H1 (cell line): ENCODE data around the gene ZNF282. TPM values are rescaled to one million over a fixed set of nuclear protein-coding genes. Genes with fewer than 3 reads are reported as not detected.

ENCODE experiments used
- CTCF ChIA-PET: fragments of 300-600 bp; sonication (Branson Sonifier 250); formaldehyde crosslinking; loops from one replicate; lab custom pipeline; 2021; ENCODE audit not compliant: partially characterized antibody; lab: Charles Lee
- POLR2A ChIA-PET: fragments of 300-600 bp; sonication (Branson Sonifier 250); formaldehyde crosslinking; loops from one replicate; lab custom pipeline; 2021; ENCODE audit warnings: inconsistent platforms; ENCODE audit not compliant: partially characterized antibody; lab: Charles Lee
- DNase-seq, 2 experiments: peaks; one replicate each; pipeline versions ENCODE4 v3.0.0 to v3.0.0-alpha.2; 2010 to 2022; ENCODE audit warnings: low spot score in 2 of 2, low read depth in 1 of 2, mixed read lengths in 1 of 2
- FAIRE-seq: peaks from 2 replicates; lab custom pipeline; 2011; peaks lifted over from hg19 to GRCh38; lab: Jason Lieb, UNC
- H2AFZ ChIP-seq: 2 replicates; pipeline ENCODE4 v1.8.1; 2012; ENCODE audit warnings: low read length, inconsistent platforms
- H2AK5ac ChIP-seq: 2 replicates; pipeline ENCODE4 v1.6.1; 2013; ENCODE audit warnings: low read depth, low read length
- H2BK120ac ChIP-seq: replicated peaks from 2 replicates; pipeline ENCODE3; 2013; ENCODE audit warnings: low read depth, low read length, inconsistent platforms
- H2BK12ac ChIP-seq: 2 replicates; pipeline ENCODE4 v1.6.1; 2013; ENCODE audit warnings: low read depth, low read length
- H2BK15ac ChIP-seq: 2 replicates; pipeline ENCODE4 v1.6.1; 2013; ENCODE audit warnings: low read length
- H2BK20ac ChIP-seq: 2 replicates; pipeline ENCODE4 v1.6.1; 2013; ENCODE audit warnings: low read length
- H2BK5ac ChIP-seq: 2 replicates; pipeline ENCODE4 v1.6.1; 2013; ENCODE audit warnings: low read depth, low read length
- H3K14ac ChIP-seq: 2 replicates; pipeline ENCODE4 v1.6.1; 2013; ENCODE audit warnings: inconsistent platforms; ENCODE audit not compliant: insufficient read length
- H3K18ac ChIP-seq: 2 replicates; pipeline ENCODE4 v1.6.1; 2013; ENCODE audit warnings: low read length; ENCODE audit errors: extremely low read depth
- H3K23ac ChIP-seq: 2 replicates; pipeline ENCODE4 v1.6.1; 2013; ENCODE audit warnings: inconsistent platforms; ENCODE audit not compliant: insufficient read length
- H3K23me2 ChIP-seq: 2 replicates; pipeline ENCODE4 v1.6.1; 2013; ENCODE audit warnings: low read depth, low read length
- H3K27ac ChIP-seq: 2 replicates; pipeline ENCODE4 v1.6.1; 2011; ENCODE audit warnings: low read depth, low read length, inconsistent platforms
- H3K27me3 ChIP-seq, 4 experiments: replicated peaks in 1 of 4; 1 replicate in 1 of 4; 2 replicates in 3 of 4; pipeline versions ENCODE4 v1.6.1 to v1.8.1; 2011 to 2013; ENCODE audit warnings: low read length in 3 of 4, mild to moderate bottlenecking in 3 of 4, inconsistent platforms in 2 of 4, mixed read lengths in 2 of 4, moderate library complexity in 1 of 4; ENCODE audit not compliant: control insufficient read depth in 3 of 4, insufficient read depth in 3 of 4; ENCODE audit errors: extremely low read depth in 1 of 4
- H3K36me3 ChIP-seq, 4 experiments: 2 replicates each; pipeline versions ENCODE4 v1.6.1 to v1.8.1; 2011 to 2013; ENCODE audit warnings: mild to moderate bottlenecking in 4 of 4, low read length in 3 of 4, moderate library complexity in 2 of 4, control low read depth in 1 of 4, inconsistent platforms in 1 of 4; ENCODE audit not compliant: insufficient read depth in 4 of 4, control insufficient read depth in 2 of 4
- H3K4ac ChIP-seq: replicated peaks from 2 replicates; pipeline ENCODE3; 2013; ENCODE audit warnings: low read length, low read depth, mixed read lengths, inconsistent platforms; ENCODE audit not compliant: insufficient read length
- H3K4me1 ChIP-seq, 4 experiments: replicated peaks in 1 of 4; 1 replicate in 1 of 4; 2 replicates in 3 of 4; pipeline versions ENCODE4 v1.6.1 to v1.8.1; 2011 to 2013; ENCODE audit warnings: low read length in 3 of 4, inconsistent platforms in 2 of 4, mixed read lengths in 1 of 4; ENCODE audit not compliant: insufficient read depth in 4 of 4, control insufficient read depth in 3 of 4
- H3K4me2 ChIP-seq, 2 experiments: 2 replicates each; pipeline versions ENCODE4 v1.6.1 to v1.8.1; 2011 to 2013; ENCODE audit warnings: low read depth in 2 of 2, low read length in 2 of 2, control low read depth in 1 of 2, inconsistent platforms in 1 of 2, mild to moderate bottlenecking in 1 of 2; ENCODE audit not compliant: insufficient read depth in 1 of 2
- H3K4me3 ChIP-seq, 4 experiments: fragments of 200-600, 300-600 bp in 1 of 4; sonication (generic), shearing (Covaris generic), sonication (Bioruptor Twin) in 1 of 4; 2 replicates each; pipeline versions ENCODE4 v1.5.1 to v1.8.1; 2011 to 2016; ENCODE audit warnings: low read length in 4 of 4, low read depth in 3 of 4, control low read depth in 2 of 4, inconsistent platforms in 2 of 4, mild to moderate bottlenecking in 2 of 4, mixed read lengths in 1 of 4, moderate library complexity in 1 of 4; ENCODE audit not compliant: insufficient read depth in 2 of 4; ENCODE audit errors: extremely low read depth in 1 of 4
- H3K56ac ChIP-seq: replicated peaks from 2 replicates; pipeline ENCODE3; 2013; ENCODE audit warnings: low read depth, mild to moderate bottlenecking, mixed read lengths, low read length, inconsistent platforms; ENCODE audit not compliant: insufficient read length
- H3K79me1 ChIP-seq: 2 replicates; pipeline ENCODE4 v1.6.1; 2013; ENCODE audit warnings: low read depth, low read length, control low read depth
- H3K79me2 ChIP-seq, 2 experiments: 2 replicates each; pipeline versions ENCODE4 v1.6.1 to v1.8.1; 2012 to 2013; ENCODE audit warnings: low read length in 2 of 2, mild to moderate bottlenecking in 2 of 2, inconsistent platforms in 1 of 2; ENCODE audit not compliant: insufficient read depth in 2 of 2, control insufficient read depth in 1 of 2
- H3K9ac ChIP-seq, 4 experiments: replicated peaks in 1 of 4; 1 replicate in 1 of 4; 2 replicates in 3 of 4; pipeline versions ENCODE4 v1.6.1 to v1.8.1; 2011 to 2013; ENCODE audit warnings: low read depth in 3 of 4, low read length in 3 of 4, control low read depth in 2 of 4, mild to moderate bottlenecking in 2 of 4, moderate library complexity in 2 of 4, inconsistent platforms in 1 of 4; ENCODE audit errors: extremely low read depth in 1 of 4
- H3K9me3 ChIP-seq, 2 experiments: 2 replicates each; pipeline versions ENCODE4 v1.6.1 to v1.8.1; 2012 to 2013; ENCODE audit warnings: mild to moderate bottlenecking in 2 of 2, moderate library complexity in 2 of 2, control low read depth in 1 of 2, inconsistent platforms in 1 of 2, low read depth in 1 of 2, low read length in 1 of 2, mixed read lengths in 1 of 2; ENCODE audit not compliant: insufficient read depth in 2 of 2
- H4K20me1 ChIP-seq, 2 experiments: replicated peaks in 1 of 2; 2 replicates each; pipeline versions ENCODE3 to v1.8.1; 2011 to 2013; ENCODE audit warnings: inconsistent platforms in 2 of 2, low read length in 2 of 2, mild to moderate bottlenecking in 1 of 2; ENCODE audit not compliant: insufficient read depth in 2 of 2, control insufficient read depth in 1 of 2
- H4K5ac ChIP-seq: 2 replicates; pipeline ENCODE4 v1.6.1; 2013; ENCODE audit warnings: low read length, low read depth, mixed read lengths, inconsistent platforms; ENCODE audit not compliant: insufficient read length
- H4K8ac ChIP-seq: 2 replicates; pipeline ENCODE4 v1.8.0; 2013; ENCODE audit warnings: mild to moderate bottlenecking, moderate library complexity, low read length, inconsistent platforms; ENCODE audit not compliant: insufficient read depth; ENCODE audit errors: extremely low read depth
- H4K91ac ChIP-seq: replicated peaks from 2 replicates; pipeline ENCODE3; 2013; ENCODE audit warnings: low read length, mixed read lengths, inconsistent platforms; ENCODE audit not compliant: insufficient read length
- BCL11A ChIP-seq, 2 experiments: IDR thresholded peaks; one replicate each; pipeline ENCODE4 v1.6.1; 2011; ENCODE audit warnings: low read depth in 2 of 2, low read length in 2 of 2, mild to moderate bottlenecking in 2 of 2
- BRCA1 ChIP-seq: IDR thresholded peaks from 2 replicates; pipeline ENCODE4 v1.6.1; 2012; ENCODE audit warnings: low read depth, low read length, improper control_type of control experiment
- CTBP2 ChIP-seq: IDR thresholded peaks from 2 replicates; pipeline ENCODE4 v1.7.0; 2011; ENCODE audit warnings: borderline replicate concordance, mild to moderate bottlenecking, moderate library complexity, mixed read lengths, low read length; ENCODE audit not compliant: insufficient read depth, insufficient read length
- EZH2 ChIP-seq: fragments of 200-600 bp; sonication (generic); IDR thresholded peaks from 2 replicates; pipeline ENCODE4 v1.7.1; 2012; ENCODE audit warnings: low read depth, mild to moderate bottlenecking, moderate library complexity, low read length, inconsistent platforms; ENCODE audit not compliant: severe bottlenecking
- KDM1A ChIP-seq: fragments of 200-600, 300-600 bp; sonication (generic); IDR thresholded peaks from 2 replicates; pipeline ENCODE4 v1.7.1; 2016; ENCODE audit warnings: mild to moderate bottlenecking, low read length, borderline replicate concordance
- NRF1 ChIP-seq: IDR thresholded peaks from 2 replicates; pipeline ENCODE4 v1.6.1; 2011; ENCODE audit warnings: mild to moderate bottlenecking, low read depth, low read length, improper control_type of control experiment
- POLR2A ChIP-seq, 2 experiments: IDR thresholded peaks; 1 replicate in 1 of 2; 2 replicates in 1 of 2; pipeline ENCODE4 v1.6.1; 2011; ENCODE audit warnings: low read depth in 2 of 2, low read length in 2 of 2, mild to moderate bottlenecking in 2 of 2; ENCODE audit errors: control extremely low read depth in 1 of 2
- TCF12 ChIP-seq: IDR thresholded peaks from 2 replicates; pipeline ENCODE4 v1.6.1; 2011; ENCODE audit warnings: low read depth, mild to moderate bottlenecking, low read length
- WGBS, 2 experiments: shearing (Covaris generic) in 1 of 2; methylation state at CpG; one replicate each; pipeline versions ENCODE4 v1.1.6 to v1.1.7; 2013 to 2015; ENCODE audit warnings: low lambda C conversion rate in 2 of 2, mixed read lengths in 2 of 2, inconsistent platforms in 1 of 2, low coverage in 1 of 2, missing lambda C conversion rate in 1 of 2; ENCODE audit not compliant: insufficient replicate concordance in 2 of 2, insufficient coverage in 1 of 2, insufficient read length in 1 of 2; ENCODE audit errors: extremely low coverage in 1 of 2, missing lambda C conversion rate in 1 of 2; 5-methylcytosine and 5-hydroxymethylcytosine counted together
- polyA plus RNA-seq, 7 experiments: library from polyadenylated mRNA; depleted of rRNA in 3 of 7; stranded (reverse) in 5 of 7; unstranded in 2 of 7; fragments of >200 nt in 5 of 7; fragments of 200-250 nt in 2 of 7; gene quantifications; 1 replicate in 5 of 7; 2 replicates in 1 of 7; 4 replicates in 1 of 7; pipeline versions ENCODE4 v1.2.1 to v1.2.3, GENCODE V29; 2011 to 2013; ENCODE audit warnings: missing spikeins in 2 of 7, mixed read lengths in 2 of 7
- total RNA-seq: library from RNA; stranded (reverse); fragmentation: NEBNext Ultra II Directional; extraction: Animal tissue kit (Norgen Biotek cat#: 25700); gene quantifications from 2 replicates; pipeline ENCODE4 v1.2.1, GENCODE V29; 2021

ZNF282 gene
- total and polyA plus RNA-seq, 2 of the 8 experiments (the other 6 are each of a cell fraction or from before 2014, with no cell fraction given) = 16.9 to 36.3 TPM

- Histone ChIP-seq H3K79me2 (no peaks in the 10 kb centered on the region), H3K23me2 (no peaks in the 10 kb centered on the region), H3K27me3 (no peaks in the 10 kb centered on the region), H4K8ac (no peak overlapping the region), H3K4me1 (no peaks in the 10 kb centered on the region), H3K9me3 (no peaks in the 10 kb centered on the region), H2BK15ac (no peak overlapping the region), H2BK120ac (no peak overlapping the region), H2AFZ (no peak overlapping the region), H3K18ac (no peak overlapping the region), H3K4me3 (no peak overlapping the region), H3K9ac (no peak overlapping the region), H3K36me3 (peaks cover 7 to 62% (median 29%) of the 10 kb centered on the region in 4 experiments), H2BK12ac (no peak overlapping the region), H4K20me1 (peaks cover 0 to 7% of the 10 kb centered on the region in 2 experiments), H3K14ac (no peak overlapping the region), H3K27ac (no peak overlapping the region), H3K79me1 (peaks cover 2% of the 10 kb centered on the region), H2BK20ac (0 out of 2 replicates have a peak overlapping the region, but pooled peaks have one; percentile 56), H3K56ac (no peak overlapping the region), H4K5ac (no peak overlapping the region), H3K23ac (no peak overlapping the region), H3K4me2 (no peak overlapping the region), H2AK5ac (no peak overlapping the region), H4K91ac (no peak overlapping the region), H2BK5ac (no peak overlapping the region), H3K4ac (no peak overlapping the region)
- 87% methylated on average over 10 of the region's 10 CpGs; no CpG with 5 or more reads in 1 of the 2 experiments for WGBS, 2 experiments
- CTCF ChIA-PET = interaction anchor here (0.6 to 1.8 kb wide), 5 partner anchors 8 to 325 kb away, joined by 3 to 9 read pairs (median 3); no protein-coding TSS in a partner anchor
- POLR2A ChIA-PET = interaction anchor here (0.8 to 2.3 kb wide), 5 partner anchors 9 to 23 kb away, joined by 3 to 6 read pairs (median 5); partner anchors contain the start of gene ZNF282
- no peak for DNase-seq
- TF ChIP-seq BRCA1 = no peak
- no peak for TF ChIP-seq EZH2
- TF ChIP-seq TCF12 = no peak
- TF ChIP-seq POLR2A (IDR thresholded peaks at IDR 0.05; ENCODE audit: control extremely low read depth in 1 of 2, low read depth in 2 of 2, low read length in 2 of 2) = no peak
- no peak for TF ChIP-seq CTBP2
- no peak for TF ChIP-seq NRF1
- no peak for TF ChIP-seq BCL11A (IDR thresholded peaks at IDR 0.05; ENCODE audit: low read depth in 2 of 2, low read length in 2 of 2)
- TF ChIP-seq KDM1A = no peak
- FAIRE-seq = no peak
These were observed 23.4 kb downstream of the ZNF282 start for GRCh38 chr7:149218469-149219420.
